NCI-H2171 treated with DMSO at 0.1 percent for 48 hours (cell line): ENCODE measurements around the gene RIOK3.
"Not testable (repeated sequence)": the region's sequence is repeated elsewhere in the genome, so short reads cannot be mapped to it uniquely, and the experiment has no call there.

Experiments
- DNase-seq: peaks from one replicate; lab custom pipeline; 2025; lab: John Stamatoyannopoulos, UW

Gene RIOK3

GRCh38 chr18:23495723-23496440 lies 42.8 kb downstream of the RIOK3 start:
- DNase-seq: no peak

- no peak for DNase-seq
These were observed 45.0 kb downstream of the RIOK3 start for GRCh38 chr18:23498117-23498516.

GRCh38 chr18:23498877-23499276 lies 45.8 kb downstream of the RIOK3 start:
- peak; percentile 45 for DNase-seq

GRCh38 chr18:23499291-23499781 lies 46.2 kb downstream of the RIOK3 start:
- no peak for DNase-seq

GRCh38 chr18:23501626-23502025 lies 48.5 kb downstream of the RIOK3 start:
- DNase-seq: no peak

GRCh38 chr18:23502516-23503037 lies 49.5 kb downstream of the RIOK3 start:
- no peak for DNase-seq

- DNase-seq: peak; percentile 95
These were observed 50.2 kb downstream of the RIOK3 start, which contains the start of gene RMC1 for GRCh38 chr18:23503038-23503962. Gene RMC1 (plus strand): TSS chr18:23503511. CDS start chr18:23503619, 108 bp downstream.

GRCh38 chr18:23503963-23504344 lies 50.9 kb downstream of the RIOK3 start:
- DNase-seq: no peak

GRCh38 chr18:23504720-23505119 lies 51.6 kb downstream of the RIOK3 start:
- DNase-seq: no peak

- DNase-seq: no peak
These were observed 53.3 kb downstream of the RIOK3 start for GRCh38 chr18:23506393-23506792.

GRCh38 chr18:23510923-23511322 lies 57.8 kb downstream of the RIOK3 start:
- DNase-seq: not testable (repeated sequence)

- not testable (repeated sequence) for DNase-seq
These were observed 59.1 kb downstream of the RIOK3 start for GRCh38 chr18:23512216-23512615.

GRCh38 chr18:23512641-23513040 lies 59.6 kb downstream of the RIOK3 start:
- DNase-seq: no peak

GRCh38 chr18:23515911-23516546 lies 62.9 kb downstream of the RIOK3 start:
- DNase-seq: peak; percentile 73

GRCh38 chr18:23519734-23520133 lies 66.6 kb downstream of the RIOK3 start:
- DNase-seq: no peak

- DNase-seq: no peak
These were observed 68.2 kb downstream of the RIOK3 start for GRCh38 chr18:23521271-23521670.

- no peak for DNase-seq
These were observed 68.8 kb downstream of the RIOK3 start for GRCh38 chr18:23521907-23522306.

GRCh38 chr18:23523429-23524212 lies 70.5 kb downstream of the RIOK3 start:
- no peak for DNase-seq

GRCh38 chr18:23524213-23524707 lies 71.2 kb downstream of the RIOK3 start:
- DNase-seq: no peak

- no peak for DNase-seq
These were observed 73.5 kb downstream of the RIOK3 start for GRCh38 chr18:23526501-23527063.
